Measurements from ENCODE around the gene ARAP2. TPM values are rescaled to one million over a fixed set of nuclear protein-coding genes. Genes with fewer than 3 reads are reported as not detected.

Gene ARAP2
- total and polyA plus RNA-seq, 2 of the 13 experiments (the other 11 are each of a cell fraction or from before 2014, with no cell fraction given) = 0.37 to 1.4 TPM

DNA sequence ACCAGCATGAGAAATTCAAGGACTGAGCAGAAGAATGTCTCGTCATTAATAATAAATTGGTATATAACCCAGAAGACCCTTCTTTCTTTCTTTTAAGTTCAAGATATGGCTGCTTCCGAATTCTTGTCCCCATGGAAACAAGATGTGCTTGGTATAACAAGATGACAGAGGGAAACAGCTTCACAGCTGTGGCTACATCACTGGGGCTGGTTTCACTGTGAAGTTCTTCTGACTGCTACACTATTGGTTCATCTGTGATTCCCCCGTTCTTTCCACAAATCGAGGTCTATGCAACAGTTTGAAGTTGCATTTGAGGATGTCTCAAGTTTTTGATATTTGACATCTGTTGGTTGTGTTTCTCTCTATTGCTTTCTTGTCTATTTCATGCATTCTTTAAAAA lies 24.8 kb upstream of the ARAP2 start (continued):
- TF ChIP-seq TCF7L2 (IDR thresholded peaks at IDR 0.05; ENCODE audit: low read depth, low read length) = no peak

DNA sequence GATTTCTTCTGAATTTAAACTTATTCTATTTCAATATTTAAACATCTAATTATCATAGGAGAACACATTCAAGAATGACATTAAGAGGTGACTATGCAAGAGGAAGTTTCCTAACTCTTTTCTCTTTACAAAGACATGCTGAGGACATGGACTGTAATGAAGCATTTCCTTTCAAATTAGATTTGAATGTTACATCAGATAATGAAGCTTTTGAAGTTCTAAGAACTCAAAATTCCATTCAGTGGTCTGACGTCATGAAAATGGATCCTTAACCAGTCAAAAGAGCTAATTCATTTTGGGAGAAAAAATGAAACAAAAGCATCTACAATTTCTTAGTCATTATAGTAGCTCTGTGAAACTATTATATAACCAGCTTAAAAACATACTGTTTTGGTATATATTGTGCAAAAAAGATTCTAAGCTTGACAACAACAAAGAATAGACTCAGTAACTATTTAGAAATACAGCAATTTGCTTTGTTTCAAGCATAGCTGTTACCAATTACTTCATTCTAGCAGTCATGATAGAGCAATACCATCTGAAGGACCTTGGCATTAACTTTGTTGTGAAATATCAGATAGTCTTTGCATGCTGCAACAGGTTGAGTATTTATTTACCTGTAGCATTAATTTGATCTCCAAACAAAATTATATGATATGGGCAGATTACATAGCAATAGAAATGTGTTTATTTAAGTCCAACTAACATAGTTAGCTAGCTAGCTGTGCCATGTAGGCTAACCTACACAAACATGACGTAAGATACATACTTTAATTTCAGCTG lies 23.4 kb upstream of the ARAP2 start:
- Histone ChIP-seq H3K4me2 (ENCODE audit: low read depth, low read length) (no peak overlapping the region), H3K9me3 (ENCODE audit: low read length) (no peaks in the 10 kb centered on the region), H3K36me3 (replicated peaks in 1 of 2; ENCODE audit: control insufficient read depth in 1 of 2, insufficient read depth in 2 of 2, low read length in 2 of 2) (no peaks in the 10 kb centered on the region), H2AFZ (ENCODE audit: low read length) (no peak overlapping the region), H3K27ac (ENCODE audit: extremely low read length, insufficient read depth, low read length) (no peak overlapping the region), H4K20me1 (ENCODE audit: insufficient read depth, low read length) (no peaks in the 10 kb centered on the region), H3K27me3 (ENCODE audit: control insufficient read depth in 1 of 2, insufficient read depth in 2 of 2, low read length in 2 of 2) (no peaks in the 10 kb centered on the region), H3K4me1 (ENCODE audit: insufficient read depth, low read length) (no peaks in the 10 kb centered on the region), H3K4me3 (replicated peaks in 1 of 3; ENCODE audit: insufficient read depth in 1 of 3, low read depth in 2 of 3, low read length in 3 of 3) (no peak overlapping the region), H3K9ac (ENCODE audit: insufficient read depth, low read depth, low read length) (no peak overlapping the region), H3K79me2 (ENCODE audit: insufficient read depth, low read length) (no peaks in the 10 kb centered on the region)
- in situ Hi-C loops (cut with HindIII; ENCODE audit: extremely low pct_ligation_motif_present, low pct_unique_long_range_greater_than_20kb) = no loop called here
- POLR2A ChIA-PET = no interaction called here
- TF ChIP-seq MEIS2 (CRISPR knock-in tag; IDR thresholded peaks at IDR 0.05) (no peak), ATF7 (IDR thresholded peaks at IDR 0.05) (peak; percentile 62), ATF7 (CRISPR knock-in tag; IDR thresholded peaks at IDR 0.05) (no peak), CREB1 (IDR thresholded peaks at IDR 0.05) (peak; percentile 88), CREB1 (CRISPR knock-in tag; IDR thresholded peaks at IDR 0.05) (no peak)
- FAIRE-seq (no peak), ATAC-seq (no peak), DNase-seq (ENCODE audit: low spot score) (no peak)
- CTCF ChIA-PET (ENCODE audit: low intra/inter-chr PET ratio, low total read pairs) = no interaction called here
- intact Hi-C loops (cut with micrococcal nuclease; ENCODE audit: unreplicated experiment) = no loop called here
- WGBS (ENCODE audit: low lambda C conversion rate) = 15% methylated on average over 2 of the region's 2 CpGs
- no TSS peak for BruUV-seq (replicated peaks)

DNA sequence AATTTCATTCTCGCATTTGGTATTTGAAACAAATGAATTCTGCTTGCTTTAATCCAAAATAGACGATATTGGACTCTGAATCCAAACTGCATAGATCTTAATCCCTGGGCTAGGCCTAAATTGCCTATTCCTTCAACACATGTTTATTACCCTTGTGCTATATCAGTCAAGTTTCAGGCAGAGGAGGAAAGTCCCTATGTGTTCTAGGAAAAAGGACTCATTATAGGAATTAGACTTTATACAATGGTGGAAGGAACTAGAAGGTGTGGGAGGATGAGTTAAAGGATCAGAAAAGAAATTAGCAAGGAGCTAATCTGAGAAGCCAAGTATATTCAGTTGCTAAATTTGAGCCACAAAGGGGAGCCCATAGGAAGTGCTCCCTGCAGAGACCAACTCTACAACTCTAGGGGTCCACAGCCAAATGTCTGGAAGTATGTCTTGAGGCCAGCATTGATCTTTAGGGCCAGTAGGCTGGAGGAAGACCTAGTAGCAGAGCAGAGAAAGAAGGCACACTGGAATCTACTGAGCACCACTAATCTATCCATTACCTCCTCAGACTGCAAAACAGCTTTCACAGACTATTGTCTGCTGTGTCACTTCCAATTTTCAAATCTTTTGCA lies 20.0 kb upstream of the ARAP2 start:
- FAIRE-seq = no peak
- intact Hi-C loops (cut with micrococcal nuclease; ENCODE audit: unreplicated experiment) = no loop called here
- no peaks in the 10 kb centered on the region for H3K79me2 ChIP-seq (ENCODE audit: insufficient read depth, low read length)
- WGBS (ENCODE audit: low lambda C conversion rate) = 0% methylated on average over 2 of the region's 2 CpGs
- H3K4me2 ChIP-seq (ENCODE audit: low read depth, low read length) = no peak overlapping the region
- no peaks in the 10 kb centered on the region for H3K9me3 ChIP-seq (ENCODE audit: low read length)
- no peak overlapping the region for H3K9ac ChIP-seq (ENCODE audit: insufficient read depth, low read depth, low read length)
- CTCF ChIA-PET (ENCODE audit: low intra/inter-chr PET ratio, low total read pairs) = no interaction called here
- BruUV-seq (replicated peaks) = no TSS peak
- POLR2A ChIA-PET = no interaction called here
- no peak overlapping the region for H3K4me3 ChIP-seq (replicated peaks in 1 of 3; ENCODE audit: insufficient read depth in 1 of 3, low read depth in 2 of 3, low read length in 3 of 3)
- ATAC-seq = no peak
- no peak overlapping the region for H3K27ac ChIP-seq (ENCODE audit: extremely low read length, insufficient read depth, low read length)
- no peaks in the 10 kb centered on the region for H3K4me1 ChIP-seq (ENCODE audit: insufficient read depth, low read length)
- DNase-seq (ENCODE audit: low spot score) = no peak
- TF ChIP-seq ZBTB33 (CRISPR knock-in tag; IDR thresholded peaks at IDR 0.05) = no peak
- TF ChIP-seq, protein P1, sequence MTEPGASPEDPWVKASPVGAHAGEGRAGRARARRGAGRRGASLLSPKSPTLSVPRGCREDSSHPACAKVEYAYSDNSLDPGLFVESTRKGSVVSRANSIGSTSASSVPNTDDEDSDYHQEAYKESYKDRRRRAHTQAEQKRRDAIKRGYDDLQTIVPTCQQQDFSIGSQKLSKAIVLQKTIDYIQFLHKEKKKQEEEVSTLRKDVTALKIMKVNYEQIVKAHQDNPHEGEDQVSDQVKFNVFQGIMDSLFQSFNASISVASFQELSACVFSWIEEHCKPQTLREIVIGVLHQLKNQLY (CRISPR knock-in tag; IDR thresholded peaks at IDR 0.05) = no peak
- H3K36me3 ChIP-seq (replicated peaks in 1 of 2; ENCODE audit: control insufficient read depth in 1 of 2, insufficient read depth in 2 of 2, low read length in 2 of 2) = no peaks in the 10 kb centered on the region
- no peak overlapping the region for H2AFZ ChIP-seq (ENCODE audit: low read length)
- in situ Hi-C loops (cut with HindIII; ENCODE audit: extremely low pct_ligation_motif_present, low pct_unique_long_range_greater_than_20kb) = no loop called here
- H3K27me3 ChIP-seq (ENCODE audit: control insufficient read depth in 1 of 2, insufficient read depth in 2 of 2, low read length in 2 of 2) = no peaks in the 10 kb centered on the region
- H4K20me1 ChIP-seq (ENCODE audit: insufficient read depth, low read length) = no peaks in the 10 kb centered on the region
